H1 (cell line): ENCODE measurements around the gene AQP10. TPM values are rescaled to one million over a fixed set of nuclear protein-coding genes. Genes with fewer than 3 reads are reported as not detected.

Experiments
- CTBP2 ChIP-seq: IDR thresholded peaks from 2 replicates; pipeline ENCODE4 v1.7.0; 2011; ENCODE audit warnings: borderline replicate concordance, mild to moderate bottlenecking, moderate library complexity, mixed read lengths, low read length; ENCODE audit not compliant: insufficient read depth, insufficient read length
- polyA plus RNA-seq, 7 experiments: library from polyadenylated mRNA; depleted of rRNA in 3 of 7; stranded (reverse) in 5 of 7; unstranded in 2 of 7; fragments of >200 nt in 5 of 7; fragments of 200-250 nt in 2 of 7; gene quantifications; 1 replicate in 5 of 7; 2 replicates in 1 of 7; 4 replicates in 1 of 7; pipeline versions ENCODE4 v1.2.1 to v1.2.3, GENCODE V29; 2011 to 2013; ENCODE audit warnings: missing spikeins in 2 of 7, mixed read lengths in 2 of 7
- total RNA-seq: library from RNA; stranded (reverse); fragmentation: NEBNext Ultra II Directional; extraction: Animal tissue kit (Norgen Biotek cat#: 25700); gene quantifications from 2 replicates; pipeline ENCODE4 v1.2.1, GENCODE V29; 2021
- TF ChIP-seq, protein P1 (sequence below): fragments of 300-600 bp; sonication (generic); IDR thresholded peaks from 2 replicates; pipeline ENCODE4 v1.7.1; 2012; ENCODE audit warnings: low read length, moderate library complexity, mild to moderate bottlenecking, inconsistent platforms; ENCODE audit not compliant: insufficient replicate concordance

AQP10 gene
- total and polyA plus RNA-seq, 2 of the 8 experiments (the other 6 are each of a cell fraction or from before 2014, with no cell fraction given) = not detected

DNA sequence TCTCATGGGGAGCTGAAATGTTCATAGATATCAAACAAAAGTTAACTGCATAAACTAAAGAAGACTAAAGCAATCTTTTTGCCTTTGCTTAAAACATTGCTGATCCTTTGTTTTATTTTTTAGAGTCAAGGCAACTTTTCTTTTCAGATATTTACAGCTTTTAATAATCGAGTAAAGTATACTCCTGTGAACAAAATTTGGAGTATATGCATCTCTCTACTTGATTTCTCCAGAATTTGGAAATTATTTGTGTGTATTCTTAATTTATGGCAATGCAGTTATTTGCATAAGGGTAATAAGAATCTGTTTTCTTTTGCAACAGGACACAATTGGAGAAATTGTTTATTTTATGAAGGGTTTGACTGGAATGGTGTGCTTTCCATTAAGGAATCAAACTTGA lies 4.2 kb upstream of the AQP10 start (continued):
- TF ChIP-seq, protein P1, sequence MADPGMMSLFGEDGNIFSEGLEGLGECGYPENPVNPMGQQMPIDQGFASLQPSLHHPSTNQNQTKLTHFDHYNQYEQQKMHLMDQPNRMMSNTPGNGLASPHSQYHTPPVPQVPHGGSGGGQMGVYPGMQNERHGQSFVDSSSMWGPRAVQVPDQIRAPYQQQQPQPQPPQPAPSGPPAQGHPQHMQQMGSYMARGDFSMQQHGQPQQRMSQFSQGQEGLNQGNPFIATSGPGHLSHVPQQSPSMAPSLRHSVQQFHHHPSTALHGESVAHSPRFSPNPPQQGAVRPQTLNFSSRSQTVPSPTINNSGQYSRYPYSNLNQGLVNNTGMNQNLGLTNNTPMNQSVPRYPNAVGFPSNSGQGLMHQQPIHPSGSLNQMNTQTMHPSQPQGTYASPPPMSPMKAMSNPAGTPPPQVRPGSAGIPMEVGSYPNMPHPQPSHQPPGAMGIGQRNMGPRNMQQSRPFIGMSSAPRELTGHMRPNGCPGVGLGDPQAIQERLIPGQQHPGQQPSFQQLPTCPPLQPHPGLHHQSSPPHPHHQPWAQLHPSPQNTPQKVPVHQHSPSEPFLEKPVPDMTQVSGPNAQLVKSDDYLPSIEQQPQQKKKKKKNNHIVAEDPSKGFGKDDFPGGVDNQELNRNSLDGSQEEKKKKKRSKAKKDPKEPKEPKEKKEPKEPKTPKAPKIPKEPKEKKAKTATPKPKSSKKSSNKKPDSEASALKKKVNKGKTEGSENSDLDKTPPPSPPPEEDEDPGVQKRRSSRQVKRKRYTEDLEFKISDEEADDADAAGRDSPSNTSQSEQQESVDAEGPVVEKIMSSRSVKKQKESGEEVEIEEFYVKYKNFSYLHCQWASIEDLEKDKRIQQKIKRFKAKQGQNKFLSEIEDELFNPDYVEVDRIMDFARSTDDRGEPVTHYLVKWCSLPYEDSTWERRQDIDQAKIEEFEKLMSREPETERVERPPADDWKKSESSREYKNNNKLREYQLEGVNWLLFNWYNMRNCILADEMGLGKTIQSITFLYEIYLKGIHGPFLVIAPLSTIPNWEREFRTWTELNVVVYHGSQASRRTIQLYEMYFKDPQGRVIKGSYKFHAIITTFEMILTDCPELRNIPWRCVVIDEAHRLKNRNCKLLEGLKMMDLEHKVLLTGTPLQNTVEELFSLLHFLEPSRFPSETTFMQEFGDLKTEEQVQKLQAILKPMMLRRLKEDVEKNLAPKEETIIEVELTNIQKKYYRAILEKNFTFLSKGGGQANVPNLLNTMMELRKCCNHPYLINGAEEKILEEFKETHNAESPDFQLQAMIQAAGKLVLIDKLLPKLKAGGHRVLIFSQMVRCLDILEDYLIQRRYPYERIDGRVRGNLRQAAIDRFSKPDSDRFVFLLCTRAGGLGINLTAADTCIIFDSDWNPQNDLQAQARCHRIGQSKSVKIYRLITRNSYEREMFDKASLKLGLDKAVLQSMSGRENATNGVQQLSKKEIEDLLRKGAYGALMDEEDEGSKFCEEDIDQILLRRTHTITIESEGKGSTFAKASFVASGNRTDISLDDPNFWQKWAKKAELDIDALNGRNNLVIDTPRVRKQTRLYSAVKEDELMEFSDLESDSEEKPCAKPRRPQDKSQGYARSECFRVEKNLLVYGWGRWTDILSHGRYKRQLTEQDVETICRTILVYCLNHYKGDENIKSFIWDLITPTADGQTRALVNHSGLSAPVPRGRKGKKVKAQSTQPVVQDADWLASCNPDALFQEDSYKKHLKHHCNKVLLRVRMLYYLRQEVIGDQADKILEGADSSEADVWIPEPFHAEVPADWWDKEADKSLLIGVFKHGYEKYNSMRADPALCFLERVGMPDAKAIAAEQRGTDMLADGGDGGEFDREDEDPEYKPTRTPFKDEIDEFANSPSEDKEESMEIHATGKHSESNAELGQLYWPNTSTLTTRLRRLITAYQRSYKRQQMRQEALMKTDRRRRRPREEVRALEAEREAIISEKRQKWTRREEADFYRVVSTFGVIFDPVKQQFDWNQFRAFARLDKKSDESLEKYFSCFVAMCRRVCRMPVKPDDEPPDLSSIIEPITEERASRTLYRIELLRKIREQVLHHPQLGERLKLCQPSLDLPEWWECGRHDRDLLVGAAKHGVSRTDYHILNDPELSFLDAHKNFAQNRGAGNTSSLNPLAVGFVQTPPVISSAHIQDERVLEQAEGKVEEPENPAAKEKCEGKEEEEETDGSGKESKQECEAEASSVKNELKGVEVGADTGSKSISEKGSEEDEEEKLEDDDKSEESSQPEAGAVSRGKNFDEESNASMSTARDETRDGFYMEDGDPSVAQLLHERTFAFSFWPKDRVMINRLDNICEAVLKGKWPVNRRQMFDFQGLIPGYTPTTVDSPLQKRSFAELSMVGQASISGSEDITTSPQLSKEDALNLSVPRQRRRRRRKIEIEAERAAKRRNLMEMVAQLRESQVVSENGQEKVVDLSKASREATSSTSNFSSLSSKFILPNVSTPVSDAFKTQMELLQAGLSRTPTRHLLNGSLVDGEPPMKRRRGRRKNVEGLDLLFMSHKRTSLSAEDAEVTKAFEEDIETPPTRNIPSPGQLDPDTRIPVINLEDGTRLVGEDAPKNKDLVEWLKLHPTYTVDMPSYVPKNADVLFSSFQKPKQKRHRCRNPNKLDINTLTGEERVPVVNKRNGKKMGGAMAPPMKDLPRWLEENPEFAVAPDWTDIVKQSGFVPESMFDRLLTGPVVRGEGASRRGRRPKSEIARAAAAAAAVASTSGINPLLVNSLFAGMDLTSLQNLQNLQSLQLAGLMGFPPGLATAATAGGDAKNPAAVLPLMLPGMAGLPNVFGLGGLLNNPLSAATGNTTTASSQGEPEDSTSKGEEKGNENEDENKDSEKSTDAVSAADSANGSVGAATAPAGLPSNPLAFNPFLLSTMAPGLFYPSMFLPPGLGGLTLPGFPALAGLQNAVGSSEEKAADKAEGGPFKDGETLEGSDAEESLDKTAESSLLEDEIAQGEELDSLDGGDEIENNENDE = no peak
- no peak for TF ChIP-seq CTBP2
- TF ChIP-seq, all 59 proteins: peak for 0
